HepG2 (cell line): ENCODE data around the gene CARD9. TPM values are rescaled to one million over a fixed set of nuclear protein-coding genes. Genes with fewer than 3 reads are reported as not detected.

Experiments
- KMT2B ChIP-seq: IDR thresholded peaks from 2 replicates; pipeline ENCODE4 v1.6.1; 2016; ENCODE audit warnings: missing genetic modification reagents, missing compliant biosample characterization
- LCORL ChIP-seq, 2 experiments: fragments of 450-650 bp in 1 of 2; sonication (generic) in 1 of 2; formaldehyde crosslinking in 1 of 2; IDR thresholded peaks; 2 replicates each; pipeline versions ENCODE4 v1.5.0 to v1.6.1; 2017 to 2020; ENCODE audit warnings: antibody characterized with exemption in 1 of 2, missing genetic modification reagents in 1 of 2
- PRDM15 ChIP-seq: sonication (generic); formaldehyde crosslinking; IDR thresholded peaks from 2 replicates; pipeline ENCODE4 v1.4.0; 2020; ENCODE audit warnings: missing genetic modification reagents
- RELA ChIP-seq: sonication (generic); formaldehyde crosslinking; IDR thresholded peaks from 2 replicates; pipeline ENCODE4 v1.4.0; 2020; ENCODE audit warnings: missing genetic modification reagents
- RFXAP ChIP-seq: sonication (generic); formaldehyde crosslinking; IDR thresholded peaks from 2 replicates; pipeline ENCODE4 v1.4.0; 2020; ENCODE audit warnings: missing genetic modification reagents, borderline replicate concordance
- ZBTB14 ChIP-seq: sonication (generic); formaldehyde crosslinking; IDR thresholded peaks from 2 replicates; pipeline ENCODE4 v1.4.0; 2020; ENCODE audit warnings: missing genetic modification reagents
- ZBTB26 ChIP-seq: IDR thresholded peaks from 2 replicates; pipeline ENCODE4 v1.6.1; 2016; ENCODE audit warnings: missing compliant biosample characterization, missing genetic modification reagents, borderline replicate concordance
- ZFYVE20 ChIP-seq: sonication (generic); formaldehyde crosslinking; IDR thresholded peaks from 2 replicates; pipeline ENCODE4 v1.8.0; 2023; ENCODE audit warnings: low read depth, mild to moderate bottlenecking, moderate library complexity, missing genetic modification reagents, borderline replicate concordance
- ZNF121 ChIP-seq: sonication (generic); formaldehyde crosslinking; IDR thresholded peaks from 2 replicates; pipeline ENCODE4 v1.5.0; 2020; ENCODE audit warnings: mild to moderate bottlenecking, missing genetic modification reagents
- ZNF383 ChIP-seq: sonication (generic); formaldehyde crosslinking; IDR thresholded peaks from 2 replicates; pipeline ENCODE4 v1.4.0; 2020; ENCODE audit warnings: missing genetic modification reagents, mild to moderate bottlenecking, borderline replicate concordance
- ZNF484 ChIP-seq: sonication (generic); formaldehyde crosslinking; IDR thresholded peaks from 2 replicates; pipeline ENCODE4 v1.5.1; 2020; ENCODE audit warnings: mild to moderate bottlenecking, low read depth, missing genetic modification reagents, borderline replicate concordance
- ZNF672 ChIP-seq: sonication (generic); formaldehyde crosslinking; IDR thresholded peaks from 2 replicates; pipeline ENCODE4 v1.8.1; 2022; ENCODE audit warnings: missing genetic modification reagents
- polyA plus RNA-seq, 8 experiments: library from polyadenylated mRNA; depleted of rRNA in 3 of 8; stranded (reverse) in 7 of 8; unstranded in 1 of 8; fragments of >200 nt; fragmentation: Illumina TruSeq in 4 of 8; extraction: Trizol in 4 of 8; gene quantifications; 2 replicates each; pipeline versions ENCODE4 v1.2.1 to v1.2.3, GENCODE V29; 2011 to 2016; ENCODE audit warnings: low read depth in 4 of 8, missing spikeins in 1 of 8, mixed read lengths in 1 of 8; ENCODE audit not compliant: insufficient read depth in 1 of 8
- total RNA-seq, 5 experiments: library from RNA; depleted of rRNA; stranded (reverse); fragments of >200 nt; fragmentation: Illumina TruSeq; extraction: Trizol; gene quantifications; 2 replicates each; pipeline ENCODE4 v1.2.3, GENCODE V29; 2016; ENCODE audit warnings: low read depth in 1 of 5
- TF ChIP-seq, protein P1 (sequence below): sonication (generic); formaldehyde crosslinking; conservative IDR thresholded peaks from 2 replicates; pipeline ENCODE4 v1.8.0; 2022; ENCODE audit warnings: missing genetic modification reagents
- TF ChIP-seq, protein P2 (sequence below): sonication (generic); formaldehyde crosslinking; IDR thresholded peaks from 2 replicates; pipeline ENCODE4 v1.4.0; 2020; ENCODE audit warnings: missing genetic modification reagents

Gene CARD9
- total and polyA plus RNA-seq, 2 of the 13 experiments (the other 11 are each of a cell fraction or from before 2014, with no cell fraction given): 3.3 to 7.4 TPM

DNA sequence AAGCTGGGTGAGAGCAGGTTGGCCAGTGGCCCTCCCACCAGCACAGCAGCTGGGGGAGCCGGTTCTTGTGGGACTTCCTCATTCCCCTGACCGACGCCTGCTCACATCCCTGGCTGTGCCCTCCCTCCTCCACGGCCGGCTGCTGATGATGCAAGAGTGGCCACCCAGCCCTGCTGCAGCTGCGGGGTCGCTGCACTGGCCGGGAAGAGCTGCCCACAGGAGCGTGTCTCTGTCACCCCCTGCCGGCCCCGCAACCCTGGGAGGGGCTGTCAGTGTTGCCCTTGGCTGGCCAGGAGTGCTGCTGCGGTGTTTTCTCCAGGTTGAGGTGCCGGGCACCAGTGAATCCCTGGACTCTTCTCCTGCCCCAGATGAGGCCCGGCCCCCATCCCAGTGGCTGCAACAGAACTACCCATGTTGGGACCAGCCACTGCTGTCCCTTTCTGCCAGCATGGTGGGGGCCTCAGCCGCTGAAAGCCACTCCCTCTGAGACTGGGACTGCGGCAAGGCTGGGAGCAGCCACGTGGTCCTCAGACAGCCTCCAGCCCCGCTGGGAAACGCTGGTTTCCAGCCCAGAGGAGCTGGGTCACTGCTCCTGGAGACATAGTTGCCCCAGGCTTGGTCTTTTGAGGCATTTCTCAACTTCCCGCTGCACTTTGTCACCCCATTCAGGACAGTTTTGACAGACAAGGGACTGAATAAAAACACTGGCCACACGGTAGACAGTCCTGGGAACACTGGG is 739 bp downstream of the CARD9 start (continued):
- TF ChIP-seq ZBTB26 (CRISPR knock-in tag): no peak
- peak; percentile 82; the same call in 1 of the 2 replicates for TF ChIP-seq RFXAP
- TF ChIP-seq, protein P1, sequence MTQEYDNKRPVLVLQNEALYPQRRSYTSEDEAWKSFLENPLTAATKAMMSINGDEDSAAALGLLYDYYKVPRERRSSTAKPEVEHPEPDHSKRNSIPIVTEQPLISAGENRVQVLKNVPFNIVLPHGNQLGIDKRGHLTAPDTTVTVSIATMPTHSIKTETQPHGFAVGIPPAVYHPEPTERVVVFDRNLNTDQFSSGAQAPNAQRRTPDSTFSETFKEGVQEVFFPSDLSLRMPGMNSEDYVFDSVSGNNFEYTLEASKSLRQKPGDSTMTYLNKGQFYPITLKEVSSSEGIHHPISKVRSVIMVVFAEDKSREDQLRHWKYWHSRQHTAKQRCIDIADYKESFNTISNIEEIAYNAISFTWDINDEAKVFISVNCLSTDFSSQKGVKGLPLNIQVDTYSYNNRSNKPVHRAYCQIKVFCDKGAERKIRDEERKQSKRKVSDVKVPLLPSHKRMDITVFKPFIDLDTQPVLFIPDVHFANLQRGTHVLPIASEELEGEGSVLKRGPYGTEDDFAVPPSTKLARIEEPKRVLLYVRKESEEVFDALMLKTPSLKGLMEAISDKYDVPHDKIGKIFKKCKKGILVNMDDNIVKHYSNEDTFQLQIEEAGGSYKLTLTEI (CRISPR knock-in tag): no peak
- TF ChIP-seq ZBTB14 (CRISPR knock-in tag): no peak
- TF ChIP-seq LCORL (IDR thresholded peaks at IDR 0.05): no peak
- TF ChIP-seq LCORL (CRISPR knock-in tag; IDR thresholded peaks at IDR 0.05): peak; percentile 64
- TF ChIP-seq ZNF672 (CRISPR knock-in tag): no peak
- TF ChIP-seq PRDM15: no peak
- 0 out of 2 replicates have a peak, but pooled peaks have one; percentile 60 for TF ChIP-seq ZFYVE20 (CRISPR knock-in tag)
- TF ChIP-seq, protein P2, sequence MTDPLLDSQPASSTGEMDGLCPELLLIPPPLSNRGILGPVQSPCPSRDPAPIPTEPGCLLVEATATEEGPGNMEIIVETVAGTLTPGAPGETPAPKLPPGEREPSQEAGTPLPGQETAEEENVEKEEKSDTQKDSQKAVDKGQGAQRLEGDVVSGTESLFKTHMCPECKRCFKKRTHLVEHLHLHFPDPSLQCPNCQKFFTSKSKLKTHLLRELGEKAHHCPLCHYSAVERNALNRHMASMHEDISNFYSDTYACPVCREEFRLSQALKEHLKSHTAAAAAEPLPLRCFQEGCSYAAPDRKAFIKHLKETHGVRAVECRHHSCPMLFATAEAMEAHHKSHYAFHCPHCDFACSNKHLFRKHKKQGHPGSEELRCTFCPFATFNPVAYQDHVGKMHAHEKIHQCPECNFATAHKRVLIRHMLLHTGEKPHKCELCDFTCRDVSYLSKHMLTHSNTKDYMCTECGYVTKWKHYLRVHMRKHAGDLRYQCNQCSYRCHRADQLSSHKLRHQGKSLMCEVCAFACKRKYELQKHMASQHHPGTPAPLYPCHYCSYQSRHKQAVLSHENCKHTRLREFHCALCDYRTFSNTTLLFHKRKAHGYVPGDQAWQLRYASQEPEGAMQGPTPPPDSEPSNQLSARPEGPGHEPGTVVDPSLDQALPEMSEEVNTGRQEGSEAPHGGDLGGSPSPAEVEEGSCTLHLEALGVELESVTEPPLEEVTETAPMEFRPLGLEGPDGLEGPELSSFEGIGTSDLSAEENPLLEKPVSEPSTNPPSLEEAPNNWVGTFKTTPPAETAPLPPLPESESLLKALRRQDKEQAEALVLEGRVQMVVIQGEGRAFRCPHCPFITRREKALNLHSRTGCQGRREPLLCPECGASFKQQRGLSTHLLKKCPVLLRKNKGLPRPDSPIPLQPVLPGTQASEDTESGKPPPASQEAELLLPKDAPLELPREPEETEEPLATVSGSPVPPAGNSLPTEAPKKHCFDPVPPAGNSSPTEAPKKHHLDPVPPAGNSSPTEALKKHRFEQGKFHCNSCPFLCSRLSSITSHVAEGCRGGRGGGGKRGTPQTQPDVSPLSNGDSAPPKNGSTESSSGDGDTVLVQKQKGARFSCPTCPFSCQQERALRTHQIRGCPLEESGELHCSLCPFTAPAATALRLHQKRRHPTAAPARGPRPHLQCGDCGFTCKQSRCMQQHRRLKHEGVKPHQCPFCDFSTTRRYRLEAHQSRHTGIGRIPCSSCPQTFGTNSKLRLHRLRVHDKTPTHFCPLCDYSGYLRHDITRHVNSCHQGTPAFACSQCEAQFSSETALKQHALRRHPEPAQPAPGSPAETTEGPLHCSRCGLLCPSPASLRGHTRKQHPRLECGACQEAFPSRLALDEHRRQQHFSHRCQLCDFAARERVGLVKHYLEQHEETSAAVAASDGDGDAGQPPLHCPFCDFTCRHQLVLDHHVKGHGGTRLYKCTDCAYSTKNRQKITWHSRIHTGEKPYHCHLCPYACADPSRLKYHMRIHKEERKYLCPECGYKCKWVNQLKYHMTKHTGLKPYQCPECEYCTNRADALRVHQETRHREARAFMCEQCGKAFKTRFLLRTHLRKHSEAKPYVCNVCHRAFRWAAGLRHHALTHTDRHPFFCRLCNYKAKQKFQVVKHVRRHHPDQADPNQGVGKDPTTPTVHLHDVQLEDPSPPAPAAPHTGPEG: peak; percentile 72
- no peak for TF ChIP-seq ZNF484 (CRISPR knock-in tag)
- no peak for TF ChIP-seq RELA (CRISPR knock-in tag)
- no peak for TF ChIP-seq KMT2B (CRISPR knock-in tag)
- TF ChIP-seq ZNF383 (CRISPR knock-in tag): no peak
- TF ChIP-seq ZNF121 (CRISPR knock-in tag): peak; percentile 96
